Activated naive CD8-positive, alpha-beta T cell treated with anti-CD3 and anti-CD28 coated beads, Interleukin-2, amount 50 U/mL, for 16 hours (primary cell): ENCODE measurements around the gene CAMK1D.

ENCODE experiments used
- DNase-seq: peaks from one replicate; pipeline ENCODE4 v3.0.0-alpha.2; 2020; ENCODE audit warnings: low read depth, low spot score

The CAMK1D gene

DNA sequence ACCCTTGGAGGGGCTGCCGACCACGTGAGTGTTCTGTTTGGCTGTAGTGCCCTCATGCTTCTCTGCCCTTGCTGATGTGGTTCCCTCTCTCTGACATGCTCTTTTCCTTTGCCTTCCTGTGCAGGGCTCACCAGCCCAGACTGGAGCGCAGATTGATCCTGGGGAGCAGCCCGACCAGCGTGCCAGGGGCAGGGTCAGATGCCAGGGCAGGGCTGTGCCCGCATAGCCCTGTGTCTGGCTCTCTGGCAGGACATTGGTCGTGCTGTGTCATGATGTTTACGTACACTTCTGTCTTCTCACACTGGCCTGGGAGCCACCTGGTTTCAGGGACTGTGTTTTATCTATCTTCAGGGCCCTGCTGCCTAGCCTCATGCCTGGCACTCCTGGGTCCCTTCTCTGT, 300.8 kb downstream of the CAMK1D start:
- DNase-seq, result no peak

DNA sequence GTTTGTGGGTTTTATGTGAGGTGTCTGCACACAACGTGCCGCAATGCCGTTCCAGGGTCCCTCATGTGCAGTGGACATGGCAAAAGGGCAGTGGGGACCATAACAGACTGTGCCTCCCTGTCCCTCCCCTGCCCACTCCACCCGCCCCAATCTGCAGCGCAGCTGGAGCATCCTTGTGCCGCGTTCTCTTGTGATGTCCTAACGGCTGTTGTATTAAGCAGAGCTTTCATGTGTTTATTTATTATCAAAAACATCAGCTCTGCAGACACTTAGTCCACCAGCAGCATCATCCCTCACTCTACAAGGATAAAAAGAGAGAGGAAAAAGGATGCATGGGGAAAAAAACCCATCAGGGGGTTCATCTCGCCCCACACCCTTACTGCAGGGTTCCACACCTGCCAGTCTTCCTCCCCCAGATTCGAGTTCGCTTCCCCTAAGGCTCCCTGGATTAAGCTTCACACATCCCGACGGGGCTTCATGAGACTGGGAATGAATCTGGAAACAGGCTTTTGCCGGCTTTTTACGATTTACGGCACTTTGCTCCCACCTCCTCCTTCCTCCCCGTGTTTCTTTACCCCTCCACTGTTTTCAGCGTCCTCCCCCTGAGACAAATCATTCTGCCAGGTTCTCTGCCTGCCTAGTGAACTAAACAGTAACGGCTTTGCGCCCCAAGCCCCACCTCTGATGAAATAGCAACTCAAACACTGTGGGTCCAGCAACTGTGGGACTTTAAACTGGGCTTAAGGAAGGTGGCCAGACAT, 301.4 kb downstream of the CAMK1D start:
- DNase-seq, result no peak

DNA sequence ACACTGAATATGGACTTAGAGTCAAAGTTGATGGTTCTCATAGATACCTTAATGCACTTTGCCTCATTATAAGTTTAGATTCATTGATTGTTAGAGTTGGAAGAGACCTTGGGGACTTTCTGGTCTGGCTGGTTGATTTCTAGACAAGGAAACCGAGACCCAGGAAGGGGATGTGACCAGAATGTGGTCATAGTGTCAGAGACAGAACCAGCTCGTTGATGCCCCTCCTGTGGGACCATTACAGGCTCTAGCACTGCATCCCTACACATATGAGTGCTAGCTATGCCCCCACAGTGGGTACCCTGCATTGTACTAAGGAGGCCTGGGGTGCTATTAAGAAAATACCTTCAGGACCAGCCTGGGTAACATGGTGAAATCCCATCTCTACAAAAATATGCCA, 306.6 kb downstream of the CAMK1D start:
- no peak for DNase-seq

DNA sequence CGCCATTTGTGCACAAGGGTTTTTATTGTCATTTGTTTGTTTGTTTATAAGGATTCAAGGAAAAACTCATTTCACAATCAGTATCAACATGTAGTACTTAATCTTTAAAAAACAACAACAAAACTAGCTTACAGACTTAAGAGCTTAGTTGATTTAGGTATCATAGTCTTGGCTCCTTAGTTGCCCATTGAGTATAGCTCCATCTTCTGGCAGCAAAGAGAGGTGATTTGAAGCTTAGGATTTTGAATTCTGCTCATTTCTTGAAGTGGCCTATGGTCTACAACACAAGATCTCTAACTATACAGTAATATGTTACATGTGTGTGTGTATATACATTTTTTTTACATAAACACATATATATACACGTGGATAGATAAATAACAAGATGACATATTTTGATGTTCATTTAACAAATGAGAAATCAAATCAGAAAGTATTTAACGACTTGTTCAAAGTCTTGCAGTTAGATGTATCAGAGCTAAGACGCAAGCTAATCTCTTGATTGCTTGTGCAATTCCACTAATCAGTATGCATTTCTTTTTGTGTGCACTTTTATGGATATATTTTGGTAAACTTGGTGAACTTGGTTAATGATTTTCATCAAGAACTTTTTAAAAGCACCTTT, 307.3 kb downstream of the CAMK1D start:
- no peak for DNase-seq

DNA sequence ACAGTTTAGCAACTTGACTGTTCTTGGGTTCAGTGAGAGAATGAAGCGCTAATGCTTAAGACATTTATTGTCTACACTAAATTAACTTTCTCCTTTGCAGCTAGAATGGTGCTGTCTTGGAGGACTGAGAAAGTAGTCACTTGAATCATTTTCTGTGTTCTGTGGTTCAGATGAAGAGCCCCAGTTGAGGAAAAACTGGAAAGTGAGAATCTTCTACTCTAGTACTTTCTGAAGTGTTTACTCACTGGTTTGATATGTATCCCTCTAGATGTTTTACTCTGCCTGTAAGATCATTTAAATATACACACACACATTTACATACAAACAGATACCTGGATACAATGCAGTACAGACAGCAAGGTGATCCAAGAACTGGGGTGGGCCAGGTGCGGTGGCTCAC, 308.1 kb downstream of the CAMK1D start:
- no peak for DNase-seq

DNA sequence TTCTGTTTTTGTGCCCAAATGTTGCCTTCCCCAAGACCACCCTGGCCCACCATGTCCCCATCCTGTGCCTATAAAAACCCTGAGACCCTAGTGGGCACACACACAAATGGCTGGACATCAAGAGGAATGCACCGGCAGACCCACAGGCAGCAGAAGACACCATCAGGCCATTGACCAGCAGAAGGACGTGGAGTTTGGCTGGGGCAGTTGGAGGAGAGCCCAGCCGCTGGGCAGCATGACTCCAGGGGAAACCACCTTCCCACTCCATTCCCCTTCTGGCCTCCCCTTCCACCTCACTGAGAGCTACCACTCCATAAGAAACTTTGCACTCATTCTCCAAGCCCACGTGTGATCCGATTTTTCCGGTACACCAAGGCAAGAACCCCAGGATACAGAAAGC, 309.2 kb downstream of the CAMK1D start:
- DNase-seq, result no peak

DNA sequence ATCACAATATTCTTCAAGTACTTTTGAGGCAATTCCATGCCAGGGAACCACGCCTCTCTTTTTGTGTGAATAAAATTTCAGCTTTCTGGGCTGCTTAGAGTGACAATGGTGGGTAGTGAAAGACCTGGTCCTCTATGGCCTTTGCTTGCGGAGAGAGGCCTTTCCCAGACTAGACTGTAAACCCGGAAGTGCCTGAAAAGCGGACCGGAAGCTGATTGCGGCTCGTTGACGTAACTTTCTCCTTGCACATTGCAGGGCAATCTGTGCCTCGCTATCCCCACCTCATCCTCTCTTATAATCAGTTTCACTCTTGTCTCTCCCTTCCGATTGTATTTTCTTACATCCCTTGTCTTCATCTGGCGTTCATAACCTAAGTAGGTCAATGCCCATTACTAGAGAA, 310.4 kb downstream of the CAMK1D start:
- no peak for DNase-seq

DNA sequence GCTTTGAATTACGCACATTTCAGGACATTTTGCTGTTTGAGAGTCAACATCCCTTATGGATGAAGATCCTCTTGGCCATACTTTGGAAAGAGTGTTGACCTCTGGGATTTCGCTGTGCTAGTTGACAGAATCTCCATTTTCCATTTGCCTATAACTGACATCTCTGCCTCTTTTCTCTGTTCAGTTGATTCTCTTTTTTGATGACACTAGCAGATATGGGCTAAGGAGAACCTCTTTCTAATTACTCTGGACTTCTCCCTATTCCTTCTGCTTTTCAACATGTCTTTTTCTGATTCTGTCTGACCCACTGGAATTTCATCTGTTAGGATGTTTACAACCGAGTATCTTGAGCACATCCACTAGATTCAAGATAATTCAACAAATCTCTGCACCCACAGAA, 311.5 kb downstream of the CAMK1D start:
- DNase-seq, result no peak

DNA sequence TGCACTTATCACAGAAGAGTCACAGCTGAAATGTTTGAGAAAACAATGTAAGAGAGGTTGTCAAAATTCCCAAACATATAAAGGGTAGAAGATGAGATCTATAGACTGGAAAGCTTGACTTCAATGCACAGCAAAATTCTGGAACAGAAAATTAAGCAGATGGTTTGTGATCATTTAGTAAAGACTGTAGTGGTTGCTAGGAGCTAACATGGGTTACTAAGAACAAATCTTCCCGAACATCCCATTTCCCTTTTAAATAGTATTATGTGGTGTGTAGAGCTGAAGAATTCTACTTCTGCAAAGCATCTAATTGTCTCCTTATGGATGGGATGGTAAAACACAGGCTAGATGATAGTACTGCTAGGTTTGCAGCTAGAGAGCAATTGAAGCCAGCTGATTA, 312.3 kb downstream of the CAMK1D start:
- no peak for DNase-seq

DNA sequence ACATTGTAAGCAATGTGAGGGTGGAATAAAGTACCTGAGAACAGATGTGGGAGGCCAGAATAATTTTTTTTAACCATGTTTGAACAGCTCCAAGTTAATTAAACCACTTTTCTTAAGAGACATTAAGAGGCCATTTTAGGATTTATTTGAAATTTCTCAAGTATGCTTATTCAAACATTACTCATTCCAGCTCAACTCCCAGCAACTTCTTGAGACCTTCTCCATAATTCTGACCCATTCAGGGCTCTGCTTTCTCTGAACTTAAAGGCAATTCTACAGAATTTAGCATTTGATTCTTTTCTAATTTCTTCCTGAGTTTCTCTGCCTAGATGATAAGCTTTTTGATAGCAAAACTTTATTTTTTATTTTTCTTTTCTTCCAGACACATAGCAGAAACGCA, 314.5 kb downstream of the CAMK1D start:
- DNase-seq, result no peak

DNA sequence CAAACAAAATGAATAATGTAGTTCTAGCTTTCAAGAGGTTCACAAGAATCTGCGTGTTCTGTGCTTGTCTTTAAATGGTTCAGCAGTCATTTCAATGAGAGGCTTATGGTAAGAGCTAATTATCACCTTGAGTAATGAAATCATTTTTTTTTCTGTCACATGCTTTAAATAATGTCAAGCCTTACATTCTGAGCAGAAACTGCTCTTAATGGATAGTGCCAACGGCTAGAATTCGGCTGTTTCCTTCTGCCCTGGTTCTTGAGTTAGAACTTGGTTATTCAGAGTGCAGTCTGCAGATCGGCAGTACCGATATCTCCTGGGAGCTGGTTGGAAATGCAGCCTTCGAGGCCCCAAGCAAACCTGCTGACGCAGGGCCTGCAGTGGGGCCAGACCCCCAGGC, 316.2 kb downstream of the CAMK1D start:
- no peak for DNase-seq

DNA sequence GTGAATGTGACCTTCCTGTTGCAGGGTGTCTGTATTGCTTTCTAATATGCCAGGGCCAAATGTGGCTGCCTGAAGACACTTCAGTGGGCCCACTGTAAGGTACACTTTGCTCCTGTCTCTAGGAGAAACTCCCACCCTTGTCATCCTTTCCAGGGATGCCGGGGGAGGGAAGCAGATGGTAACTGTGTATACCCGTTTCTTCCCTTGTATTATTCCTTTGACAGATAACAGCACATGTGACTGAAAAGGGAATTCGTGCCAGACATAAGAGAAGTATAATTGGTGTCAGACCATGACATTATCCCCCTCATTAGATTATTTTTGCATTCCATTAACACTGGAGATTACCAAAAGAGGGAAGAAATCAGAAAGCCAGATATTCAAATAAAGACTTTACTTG, 317.7 kb downstream of the CAMK1D start:
- no peak for DNase-seq

DNA sequence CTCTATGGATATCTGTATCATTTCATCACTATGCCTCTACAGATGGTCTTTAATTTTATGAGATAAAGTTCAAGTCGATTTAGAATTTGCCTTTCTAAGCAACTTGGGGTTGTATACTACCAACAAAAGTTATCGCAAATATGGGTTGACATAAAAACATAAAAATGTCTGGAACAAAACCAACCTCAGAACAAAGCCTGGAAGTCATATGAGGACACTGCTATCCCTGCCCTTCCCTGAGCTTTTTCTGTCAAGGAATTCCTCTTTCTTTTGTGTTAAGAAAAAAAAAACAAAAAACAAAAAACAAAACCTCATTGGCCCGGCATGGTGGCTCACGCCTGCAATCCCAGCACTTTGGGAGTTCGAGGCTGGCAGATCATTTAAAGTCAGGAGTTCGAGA, 319.3 kb downstream of the CAMK1D start:
- DNase-seq, result no peak

DNA sequence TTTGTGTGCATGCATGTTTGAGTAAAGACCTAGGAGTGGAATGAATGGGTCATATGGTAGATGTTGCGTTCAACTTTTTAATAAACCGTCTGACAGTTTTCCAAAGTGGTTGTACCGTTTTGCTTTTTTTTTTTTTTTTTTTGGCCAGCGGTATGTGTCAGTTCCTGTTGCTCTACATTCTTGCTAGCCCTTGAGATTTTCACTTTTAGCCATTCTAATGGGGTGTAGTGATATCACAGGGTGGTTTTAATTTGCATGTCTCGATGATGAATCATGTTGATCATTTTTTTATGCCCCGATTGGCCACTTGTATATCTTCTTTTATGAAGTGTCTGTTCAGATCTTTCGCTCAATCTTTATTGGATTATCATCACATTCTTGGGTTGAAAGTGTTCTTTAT, 320.7 kb downstream of the CAMK1D start:
- no peak for DNase-seq

DNA sequence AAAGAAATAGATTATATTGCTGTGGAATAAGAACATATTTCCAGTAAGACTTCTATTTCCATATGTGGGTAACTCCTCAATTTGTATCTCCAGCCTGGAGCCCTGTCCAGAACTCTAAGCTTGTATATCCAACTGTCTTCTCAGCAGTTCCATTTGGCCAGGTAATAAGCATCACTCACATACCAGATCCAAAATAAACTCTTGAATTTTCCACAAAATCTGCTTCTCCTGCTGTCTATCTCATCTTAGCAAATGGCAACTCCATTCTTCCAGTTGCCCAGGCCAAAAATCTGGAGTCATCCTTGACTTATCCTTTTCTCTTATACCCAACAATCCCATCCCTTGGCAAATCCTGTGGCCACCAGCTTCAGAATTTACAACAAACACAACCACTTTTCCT, 325.8 kb downstream of the CAMK1D start:
- DNase-seq, result no peak

DNA sequence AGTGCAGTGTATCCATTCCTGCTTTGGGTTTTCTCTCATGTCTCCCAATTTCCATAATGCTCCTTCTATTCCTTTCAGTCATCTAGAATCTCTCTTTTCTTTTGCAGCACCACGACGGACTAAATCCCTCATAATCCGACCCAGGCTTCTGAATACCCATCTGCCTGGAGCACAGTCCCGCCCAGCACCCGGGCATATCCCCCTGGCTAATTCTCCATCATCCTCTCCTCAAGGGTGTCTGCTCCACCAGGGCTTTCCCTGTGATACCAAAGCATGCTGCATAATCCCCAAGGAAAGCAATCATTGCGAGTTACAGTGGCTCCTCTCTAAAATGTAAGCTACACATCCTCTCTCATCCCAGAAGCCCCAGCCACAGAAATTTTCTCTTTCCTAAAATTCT, 330.3 kb downstream of the CAMK1D start:
- DNase-seq, result no peak

DNA sequence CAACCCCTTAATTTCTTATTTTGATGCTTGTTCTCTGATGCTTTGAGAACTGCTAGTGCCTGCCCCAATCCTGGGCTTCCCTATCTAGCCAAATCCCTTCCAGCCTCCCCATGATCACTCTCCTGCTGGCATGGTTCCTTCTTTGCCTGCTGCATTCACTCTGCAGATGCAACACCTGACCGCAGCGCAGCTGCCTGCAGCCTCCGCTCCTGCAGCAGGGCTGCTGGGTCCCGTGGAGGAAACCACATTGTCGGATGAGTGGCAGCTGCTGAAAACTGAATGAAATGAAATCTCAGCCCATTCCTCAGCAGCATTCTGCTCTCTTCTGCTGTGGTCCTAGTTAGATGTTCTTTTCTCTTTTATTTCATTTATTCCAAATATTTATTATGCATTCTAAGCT, 331.9 kb downstream of the CAMK1D start:
- no peak for DNase-seq

DNA sequence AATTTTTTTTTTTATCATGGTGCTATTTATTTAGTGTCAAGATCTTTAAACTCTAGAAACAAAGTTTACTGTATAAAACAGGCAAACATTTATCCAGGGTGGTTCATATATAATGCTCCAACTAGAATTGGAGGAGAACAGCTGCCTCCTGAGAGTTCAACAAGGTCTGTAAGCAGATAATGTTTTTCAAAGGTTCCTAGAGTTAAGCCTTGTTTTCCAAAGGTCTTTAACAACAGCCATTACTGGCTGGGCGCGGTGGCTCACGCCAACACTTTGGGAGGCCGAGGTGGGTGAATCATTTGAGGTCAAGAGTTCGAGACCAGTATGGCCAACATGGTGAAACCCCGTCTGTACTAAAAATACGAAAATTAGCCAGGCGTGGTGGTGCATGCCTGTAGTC, 335.4 kb downstream of the CAMK1D start:
- DNase-seq, result no peak

DNA sequence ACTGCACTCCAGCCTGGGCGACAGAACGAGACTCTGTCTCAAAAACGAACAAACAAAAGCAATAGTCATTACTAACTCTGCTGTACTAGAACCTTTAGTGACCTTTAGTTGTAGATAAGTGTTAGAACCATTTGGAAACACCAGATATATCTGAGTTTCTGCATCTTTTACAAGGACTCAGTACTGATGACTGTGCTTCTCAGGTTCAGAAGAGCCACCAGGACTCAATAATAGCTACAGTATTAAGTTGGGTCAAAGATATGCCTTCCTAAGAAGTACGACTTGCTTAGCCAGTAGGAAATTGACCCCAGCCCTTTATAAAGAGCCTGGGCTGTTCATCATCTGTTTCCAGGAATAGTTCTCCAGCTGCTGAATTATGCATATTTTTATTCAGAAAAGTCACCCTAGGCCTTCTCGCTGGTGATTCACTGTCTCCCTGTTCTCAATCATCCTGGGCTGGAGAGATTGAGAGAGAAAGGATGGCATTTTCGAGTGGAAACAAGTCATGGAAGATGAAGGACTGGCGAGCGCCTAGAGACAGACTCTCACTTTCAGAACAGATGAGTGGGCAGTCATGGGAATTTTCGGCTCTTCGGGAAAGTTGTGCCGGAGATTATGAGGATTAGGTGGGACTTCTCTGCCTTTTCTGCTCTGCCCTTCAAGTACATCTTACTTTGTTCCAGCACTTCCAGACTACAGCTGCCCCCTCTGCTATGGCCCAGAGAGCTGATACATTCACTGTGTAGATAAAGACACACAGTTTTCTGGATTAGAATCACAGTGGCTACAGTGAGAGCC, 336.1 kb downstream of the CAMK1D start:
- no peak for DNase-seq

DNA sequence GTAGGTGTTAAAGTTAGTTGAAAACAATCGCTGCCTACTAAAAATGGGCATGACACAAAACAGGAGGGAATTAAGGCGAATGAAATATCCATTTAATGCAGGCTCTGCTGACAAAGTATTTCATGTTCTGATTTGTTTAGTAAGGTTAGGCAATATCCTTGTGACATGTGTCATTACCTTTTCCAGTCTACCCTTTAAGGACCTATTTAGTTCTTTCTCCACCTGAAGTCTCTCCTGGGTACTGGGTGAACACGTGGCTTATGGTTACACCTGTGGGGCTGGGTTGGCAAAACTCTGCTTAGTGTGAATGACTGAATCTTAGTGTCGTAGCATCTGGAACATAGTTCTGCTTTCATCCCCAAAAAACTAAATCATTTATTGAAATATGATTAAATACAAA, 338.6 kb downstream of the CAMK1D start:
- DNase-seq, result no peak

DNA sequence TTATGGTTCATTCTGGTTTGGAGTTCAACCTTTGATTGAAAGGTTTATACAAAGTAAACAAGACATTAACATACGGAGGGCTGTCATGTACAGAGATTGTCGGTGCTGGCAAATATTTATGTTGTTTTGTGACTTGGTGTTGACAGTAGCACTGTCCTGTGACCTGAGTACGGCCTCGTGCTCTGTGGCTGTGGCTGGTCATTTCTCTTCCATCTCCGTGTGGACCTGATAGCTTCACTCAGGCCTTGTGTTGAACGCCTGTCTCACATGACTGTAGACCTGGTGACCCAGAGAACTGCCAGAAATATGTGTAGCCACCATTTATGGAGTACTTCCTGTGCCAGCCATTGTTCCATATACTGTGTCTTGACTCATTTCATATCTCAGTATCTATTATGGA, 340.5 kb downstream of the CAMK1D start:
- no peak for DNase-seq

DNA sequence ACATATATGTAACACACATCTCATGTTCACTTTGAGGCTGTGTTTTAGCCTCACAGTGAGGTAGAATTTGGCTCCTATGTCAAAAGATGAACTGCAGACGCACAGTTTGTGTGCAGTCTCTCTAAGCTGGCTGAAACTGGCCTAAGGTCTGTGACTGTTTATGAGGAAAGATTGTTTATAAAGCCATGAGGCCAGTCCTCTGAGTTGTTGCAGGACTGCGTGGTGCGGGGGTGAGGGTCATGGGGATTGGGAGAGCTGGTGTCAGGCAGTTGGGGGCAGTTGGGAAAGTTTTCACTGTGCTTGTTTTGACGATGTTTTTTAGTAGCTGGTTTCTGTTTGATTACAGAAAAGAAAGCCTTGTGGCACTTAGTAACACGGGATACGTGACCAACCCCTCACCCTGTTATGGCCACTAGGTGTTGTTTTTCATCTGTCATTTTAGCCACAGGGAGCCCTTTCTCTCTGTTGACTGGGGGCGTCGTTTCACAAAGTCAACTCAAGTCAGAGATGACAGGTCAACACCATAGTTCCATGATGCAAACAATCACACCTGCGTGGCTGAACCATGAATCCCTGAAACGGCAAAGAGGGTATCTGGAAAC, 341.3 kb downstream of the CAMK1D start:
- DNase-seq, result no peak

DNA sequence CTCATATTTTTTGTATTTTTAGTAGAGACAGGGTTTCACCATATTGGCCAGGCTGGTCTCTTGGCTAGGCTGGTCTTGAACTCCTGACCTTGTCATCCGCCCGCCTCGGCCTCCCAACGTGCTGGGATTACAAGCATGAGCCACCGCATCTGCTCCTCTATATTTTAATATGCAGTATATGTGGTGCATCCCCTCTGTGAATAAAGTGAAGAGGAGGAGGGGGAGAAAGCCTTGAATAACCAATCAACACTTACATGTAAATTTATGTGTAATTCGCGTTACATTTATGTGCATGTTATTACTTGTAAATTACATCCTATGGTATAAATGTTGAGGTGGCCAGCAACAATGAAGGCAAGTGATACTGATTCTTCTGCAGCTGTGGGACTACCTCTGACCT, 342.2 kb downstream of the CAMK1D start:
- DNase-seq, result no peak
